SK-N-SH (cell line): Measurements from ENCODE around the gene TRMT112. TPM values are rescaled to one million over a fixed set of nuclear protein-coding genes. Genes with fewer than 3 reads are reported as not detected.

Experiments
- CTCF ChIA-PET: fragments of 300-600, 350-600 bp; formaldehyde crosslinking; extraction: SDS; loops from one replicate; lab custom pipeline; 2021; lab: Yijun Ruan, JAX
- POLR2A ChIA-PET: fragments of 350-600 bp; sonication (Branson Sonifier 250); formaldehyde crosslinking; extraction: SDS; loops from one replicate; lab custom pipeline; 2020; ENCODE audit warnings: antibody characterized with exemption, inconsistent platforms; lab: Yijun Ruan, JAX
- DNase-seq: peaks from one replicate; pipeline ENCODE4 v3.0.0; 2012
- H2AFZ ChIP-seq: fragments of 200-600 bp; sonication (generic); 2 replicates; pipeline ENCODE4 v1.8.1; 2016; ENCODE audit warnings: antibody characterized with exemption, mild to moderate bottlenecking, low read depth
- H3F3A ChIP-seq: fragments of 200-600 bp; sonication (generic); replicated peaks from 2 replicates; pipeline ENCODE3; 2016; ENCODE audit warnings: antibody characterized with exemption, mild to moderate bottlenecking; ENCODE audit not compliant: insufficient read depth
- H3K27ac ChIP-seq, 2 experiments: fragments of 200-500 bp in 1 of 2; fragments of 200-600 bp in 1 of 2; sonication (Bioruptor generic) in 1 of 2; sonication (generic), shearing (Covaris generic) in 1 of 2; 2 replicates each; pipeline versions ENCODE4 v1.5.1 to v1.6.1; 2014 to 2016; ENCODE audit warnings: low read depth in 2 of 2, inconsistent platforms in 1 of 2, low read length in 1 of 2, mild to moderate bottlenecking in 1 of 2, mixed read lengths in 1 of 2
- H3K27me3 ChIP-seq: fragments of 200-600 bp; sonication (generic), shearing (Covaris generic); 2 replicates; pipeline ENCODE4 v1.6.1; 2016; ENCODE audit warnings: mixed run types; ENCODE audit not compliant: insufficient read depth
- H3K36me3 ChIP-seq, 2 experiments: fragments of 200-500 bp in 1 of 2; fragments of 200-600 bp in 1 of 2; sonication (Bioruptor generic) in 1 of 2; sonication (generic) in 1 of 2; replicated peaks in 1 of 2; 2 replicates each; pipeline versions ENCODE3 to v1.5.1; 2014 to 2016; ENCODE audit warnings: low read length in 1 of 2, mild to moderate bottlenecking in 1 of 2; ENCODE audit not compliant: insufficient read depth in 2 of 2, control insufficient read depth in 1 of 2
- H3K4me1 ChIP-seq, 2 experiments: fragments of 200-500 bp in 1 of 2; fragments of 200-600 bp in 1 of 2; sonication (Bioruptor generic) in 1 of 2; sonication (generic), shearing (Covaris generic) in 1 of 2; 2 replicates each; pipeline versions ENCODE4 v1.5.1 to v1.6.1; 2014 to 2016; ENCODE audit warnings: low read depth in 1 of 2, low read length in 1 of 2, mixed run types in 1 of 2; ENCODE audit not compliant: insufficient read depth in 2 of 2, control insufficient read depth in 1 of 2
- H3K4me2 ChIP-seq: fragments of 200-600 bp; sonication (generic), shearing (Covaris generic); 2 replicates; pipeline ENCODE4 v1.6.1; 2017; ENCODE audit warnings: mixed run types
- H3K4me3 ChIP-seq, 2 experiments: fragments of 200-500 bp in 1 of 2; fragments of 200-600 bp in 1 of 2; sonication (Bioruptor generic) in 1 of 2; sonication (generic), shearing (Covaris generic) in 1 of 2; 2 replicates each; pipeline versions ENCODE4 v1.5.1 to v1.8.1; 2014 to 2016; ENCODE audit warnings: low read depth in 2 of 2, inconsistent platforms in 1 of 2, low read length in 1 of 2, mild to moderate bottlenecking in 1 of 2, mixed read lengths in 1 of 2, moderate library complexity in 1 of 2
- H3K79me2 ChIP-seq: fragments of 200-600 bp; sonication (generic); 2 replicates; pipeline ENCODE4 v1.8.1; 2017; ENCODE audit warnings: mild to moderate bottlenecking; ENCODE audit not compliant: insufficient read depth
- H3K9ac ChIP-seq: fragments of 200-600 bp; sonication (generic); 2 replicates; pipeline ENCODE4 v1.6.1; 2017; ENCODE audit warnings: mixed run types
- H3K9me2 ChIP-seq: fragments of 200-600 bp; sonication (generic); 2 replicates; pipeline ENCODE4 v1.6.1; 2017; ENCODE audit warnings: mixed run types
- H3K9me3 ChIP-seq: fragments of 200-600 bp; sonication (generic); 2 replicates; pipeline ENCODE4 v1.6.1; 2017; ENCODE audit warnings: mixed run types, mild to moderate bottlenecking, moderate library complexity
- H4K20me1 ChIP-seq: fragments of 200-600 bp; sonication (generic); 2 replicates; pipeline ENCODE4 v1.6.1; 2017; ENCODE audit warnings: mild to moderate bottlenecking, mixed run types; ENCODE audit not compliant: insufficient read depth
- CTCF ChIP-seq: fragments of 200-600 bp; sonication (generic); IDR thresholded peaks from 2 replicates; pipeline ENCODE4 v1.6.1; 2017; ENCODE audit warnings: antibody characterized with exemption, mild to moderate bottlenecking, moderate library complexity
- GABPA ChIP-seq: IDR thresholded peaks from 2 replicates; pipeline ENCODE4 v1.4.0; 2012; ENCODE audit warnings: low read depth, mild to moderate bottlenecking
- MEF2A ChIP-seq: IDR thresholded peaks from 2 replicates; pipeline ENCODE4 v1.4.0; 2012; ENCODE audit warnings: low read depth, borderline replicate concordance
- NFIC ChIP-seq: IDR thresholded peaks from 2 replicates; pipeline ENCODE4 v1.4.0; 2012; ENCODE audit warnings: borderline replicate concordance
- POLR2AphosphoS5 ChIP-seq: IDR thresholded peaks from 2 replicates; pipeline ENCODE4 v1.6.1; 2012; ENCODE audit warnings: low read depth, low read length
- RAD21 ChIP-seq: IDR thresholded peaks from 2 replicates; pipeline ENCODE4 v1.6.1; 2012; ENCODE audit warnings: mild to moderate bottlenecking, low read length
- SMC3 ChIP-seq: IDR thresholded peaks from 2 replicates; pipeline ENCODE4 v1.6.1; 2012; ENCODE audit warnings: low read depth, low read length, improper control_type of control experiment
- WGBS: methylation state at CpG from one replicate; pipeline ENCODE4 v1.1.6; 2017; ENCODE audit warnings: low lambda C conversion rate; 5-methylcytosine and 5-hydroxymethylcytosine counted together
- polyA plus RNA-seq, 3 experiments: library from polyadenylated mRNA; depleted of rRNA; stranded (reverse); fragments of >200 nt; gene quantifications; 2 replicates each; pipeline ENCODE4 v1.2.3, GENCODE V29; 2012

The TRMT112 gene
- polyA plus RNA-seq, 1 of the 3 experiments (the other 2 are of a cell fraction): 699 TPM

- H3K79me2 ChIP-seq: no peaks in the 10 kb centered on the region
- H3K4me1 ChIP-seq: no peaks in the 10 kb centered on the region; a peak in 1 of 4 replicates
- POLR2A ChIA-PET: no interaction called here
- no peaks in the 10 kb centered on the region for H3F3A ChIP-seq
- H3K4me2 ChIP-seq: no peak overlapping the region
- H2AFZ ChIP-seq: no peak overlapping the region
- H3K9me3 ChIP-seq: no peaks in the 10 kb centered on the region
- H4K20me1 ChIP-seq: no peaks in the 10 kb centered on the region
- H3K9me2 ChIP-seq: no peaks in the 10 kb centered on the region
- no peak overlapping the region for H3K4me3 ChIP-seq
- no peaks in the 10 kb centered on the region for H3K27me3 ChIP-seq
- DNase-seq: no peak
- 93% methylated on average over 28 of the region's 28 CpGs for WGBS
- no peak overlapping the region for H3K27ac ChIP-seq
- H3K36me3 ChIP-seq: no peaks in the 10 kb centered on the region
- TF ChIP-seq GABPA: no peak
- TF ChIP-seq POLR2AphosphoS5: no peak
- no peak overlapping the region for H3K9ac ChIP-seq
- CTCF ChIA-PET: interaction anchor here (0.7 to 5.7 kb wide), 7 partner anchors 10 to 105 kb away, joined by 3 to 42 read pairs (median 3); partner anchors contain the start of genes ESRRA and PLCB3
Measured at GRCh38 chr11:64344787-64345186, 27.4 kb upstream of the TRMT112 start.

GRCh38 chr11:64343767-64344559, 26.6 kb upstream of the TRMT112 start:
- Histone ChIP-seq H3F3A (no peaks in the 10 kb centered on the region), H3K27ac (no peak overlapping the region), H3K79me2 (no peaks in the 10 kb centered on the region), H2AFZ (no peak overlapping the region), H3K4me3 (no peak overlapping the region), H3K9ac (no peak overlapping the region), H3K9me3 (no peaks in the 10 kb centered on the region), H3K9me2 (no peaks in the 10 kb centered on the region), H4K20me1 (no peaks in the 10 kb centered on the region), H3K27me3 (no peaks in the 10 kb centered on the region), H3K4me1 (no peaks in the 10 kb centered on the region; a peak in 1 of 4 replicates), H3K36me3 (no peaks in the 10 kb centered on the region), H3K4me2 (no peak overlapping the region)
- TF ChIP-seq NFIC: no peak
- TF ChIP-seq CTCF: peak; percentile 41
- no peak for TF ChIP-seq MEF2A
- peak; percentile 32; the same call in 1 of the 2 replicates for TF ChIP-seq SMC3
- TF ChIP-seq RAD21: peak; percentile 62
- peak; percentile 79 for DNase-seq
- CTCF ChIA-PET: interaction anchor here (1.2 to 5.7 kb wide), 3 partner anchors 11 to 93 kb away, joined by 3 to 42 read pairs (median 7); partner anchors contain the start of genes ESRRA and PLCB3
- POLR2A ChIA-PET: no interaction called here
- 82% methylated on average over 14 of the region's 18 CpGs for WGBS
